Fibroblast of skin of right quadriceps (primary cell): ENCODE data around the gene GALNT11.
A peak's percentile ranks its signal among the peaks of the same experiment; 100 is the strongest.

Experiments used
- DNase-seq: peaks from one replicate; pipeline ENCODE4 v3.0.0-alpha.2; 2013

The GALNT11 gene

DNA sequence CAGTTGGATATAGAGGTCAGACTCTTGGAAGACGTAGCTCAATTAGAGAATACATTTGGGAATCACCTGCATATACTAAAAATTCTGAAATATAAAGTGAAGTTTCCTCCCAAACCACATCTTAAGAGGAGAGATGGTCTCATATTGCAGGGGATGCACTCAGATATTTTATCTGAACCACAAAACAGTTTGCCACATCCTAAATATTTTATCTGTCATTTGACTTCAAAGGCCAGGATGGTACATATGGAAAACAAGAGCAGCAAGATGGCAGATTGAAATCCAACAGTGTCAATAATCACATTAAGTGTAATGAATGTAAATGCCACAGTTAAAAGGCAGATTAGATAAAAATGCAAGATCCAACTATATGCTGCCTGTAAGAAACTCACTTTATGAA, 97.1 kb downstream of the GALNT11 start:
- DNase-seq: no peak

DNA sequence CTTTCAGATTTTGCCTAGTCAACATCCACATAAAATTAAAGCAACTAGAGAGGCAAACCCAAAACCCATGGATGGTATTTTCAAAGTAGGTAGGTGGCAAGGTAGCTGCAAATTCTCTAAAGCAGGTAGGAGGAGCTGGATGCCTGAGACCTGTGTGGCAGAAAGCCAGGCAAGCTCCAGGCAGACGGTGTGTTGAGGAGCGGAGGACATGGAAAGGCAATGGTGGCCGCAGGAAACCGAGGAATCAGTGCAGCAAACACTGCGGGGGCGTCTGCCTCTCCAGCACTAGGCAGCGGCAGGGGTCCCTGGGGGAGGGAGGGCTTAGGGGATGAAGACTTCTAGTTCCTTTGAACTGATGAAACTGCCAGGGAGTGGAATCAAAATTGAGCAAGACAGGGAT, 101.3 kb downstream of the GALNT11 start:
- DNase-seq: no peak

DNA sequence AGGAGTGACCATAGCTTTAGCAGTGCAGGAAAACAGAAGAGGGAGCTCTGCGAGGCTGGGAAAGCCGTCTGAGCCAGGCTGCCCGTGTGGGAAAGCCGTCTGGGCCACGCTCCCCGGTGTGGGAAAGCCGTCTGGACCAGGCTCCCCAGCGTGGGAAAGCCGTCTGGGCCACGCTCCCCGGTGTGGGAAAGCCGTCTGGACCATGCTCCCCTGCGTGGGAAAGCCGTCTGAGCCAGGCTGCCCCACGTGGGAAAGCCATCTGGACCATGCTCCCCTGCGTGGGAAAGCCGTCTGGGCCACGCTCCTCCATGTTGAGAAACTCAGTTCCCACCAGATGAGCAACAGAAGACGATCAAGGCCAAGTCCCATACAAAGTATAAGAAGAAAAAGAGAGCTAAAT, 101.8 kb downstream of the GALNT11 start:
- DNase-seq: no peak

DNA sequence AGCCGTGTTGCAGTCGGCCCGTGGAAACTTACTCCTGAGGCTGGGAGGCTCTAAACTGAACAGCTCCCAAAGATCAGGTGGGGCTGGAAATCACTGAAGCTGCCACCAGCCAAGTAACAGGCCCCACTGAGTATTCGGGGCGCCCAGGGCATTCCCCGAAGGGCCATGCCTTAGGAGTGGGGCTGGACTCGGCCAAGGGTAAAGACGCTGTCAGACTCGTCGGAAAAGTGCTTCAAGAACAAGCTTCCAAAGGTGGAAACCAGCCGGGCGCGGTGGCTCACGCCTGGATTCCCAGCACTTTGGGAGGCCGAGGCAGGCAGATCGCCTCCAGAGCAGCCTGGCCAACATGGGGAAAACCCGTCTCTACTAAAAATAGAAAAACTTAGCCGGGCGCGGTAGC, 102.8 kb downstream of the GALNT11 start:
- no peak for DNase-seq

DNA sequence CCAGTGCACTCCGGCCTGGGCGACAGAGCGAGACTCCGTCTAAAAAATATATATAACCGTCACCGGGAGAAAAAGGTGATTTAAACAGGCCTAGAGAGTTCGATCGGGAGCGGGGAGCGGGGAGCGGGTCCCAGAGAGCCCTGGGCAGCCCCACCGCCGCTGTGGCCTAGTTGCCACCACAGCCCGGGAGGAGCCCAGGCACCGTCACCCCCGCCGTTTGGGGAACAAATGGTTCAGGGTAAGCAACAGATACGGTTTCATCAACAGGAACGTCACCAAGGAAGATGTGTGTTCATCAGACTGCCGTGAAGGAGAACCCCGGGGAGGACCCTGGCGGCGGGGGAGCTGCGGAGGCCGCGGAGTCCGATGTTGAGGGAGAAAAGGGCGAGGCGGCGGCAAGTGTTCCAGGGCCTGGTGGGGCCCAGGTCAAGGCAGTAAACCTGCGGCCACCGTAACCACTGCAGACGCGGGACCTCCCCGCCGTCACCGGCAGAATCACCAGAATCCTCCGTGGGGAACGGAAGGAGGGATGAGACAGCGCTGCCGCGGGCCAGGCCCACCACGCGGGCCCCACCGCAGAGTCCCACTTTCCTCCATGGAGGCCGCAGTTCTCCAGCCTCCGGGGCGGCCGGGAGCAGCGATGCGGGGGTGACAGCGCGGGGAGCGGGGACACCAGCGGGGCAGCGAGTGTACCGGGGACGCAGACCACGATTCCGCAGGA, 103.4 kb downstream of the GALNT11 start:
- DNase-seq: no peak

DNA sequence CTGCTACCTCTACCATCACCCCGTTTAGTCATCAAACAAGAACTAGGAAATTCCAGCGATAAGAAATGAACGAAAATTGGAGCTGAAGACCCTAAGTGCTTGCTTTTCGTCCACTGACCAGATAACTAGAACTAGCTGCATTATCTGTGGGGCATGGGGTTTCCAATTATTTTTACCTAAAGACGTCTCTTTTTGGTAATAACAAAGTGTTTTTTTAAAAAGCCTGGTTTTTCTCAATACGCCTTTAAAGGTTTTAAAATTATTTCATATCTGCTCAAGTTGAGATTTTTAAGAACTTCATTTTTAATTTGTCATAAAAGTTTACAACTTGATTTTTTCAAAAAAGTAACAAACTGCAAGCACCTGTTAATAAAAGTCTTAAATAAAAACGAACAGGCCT, 104.2 kb downstream of the GALNT11 start:
- DNase-seq: no peak

DNA sequence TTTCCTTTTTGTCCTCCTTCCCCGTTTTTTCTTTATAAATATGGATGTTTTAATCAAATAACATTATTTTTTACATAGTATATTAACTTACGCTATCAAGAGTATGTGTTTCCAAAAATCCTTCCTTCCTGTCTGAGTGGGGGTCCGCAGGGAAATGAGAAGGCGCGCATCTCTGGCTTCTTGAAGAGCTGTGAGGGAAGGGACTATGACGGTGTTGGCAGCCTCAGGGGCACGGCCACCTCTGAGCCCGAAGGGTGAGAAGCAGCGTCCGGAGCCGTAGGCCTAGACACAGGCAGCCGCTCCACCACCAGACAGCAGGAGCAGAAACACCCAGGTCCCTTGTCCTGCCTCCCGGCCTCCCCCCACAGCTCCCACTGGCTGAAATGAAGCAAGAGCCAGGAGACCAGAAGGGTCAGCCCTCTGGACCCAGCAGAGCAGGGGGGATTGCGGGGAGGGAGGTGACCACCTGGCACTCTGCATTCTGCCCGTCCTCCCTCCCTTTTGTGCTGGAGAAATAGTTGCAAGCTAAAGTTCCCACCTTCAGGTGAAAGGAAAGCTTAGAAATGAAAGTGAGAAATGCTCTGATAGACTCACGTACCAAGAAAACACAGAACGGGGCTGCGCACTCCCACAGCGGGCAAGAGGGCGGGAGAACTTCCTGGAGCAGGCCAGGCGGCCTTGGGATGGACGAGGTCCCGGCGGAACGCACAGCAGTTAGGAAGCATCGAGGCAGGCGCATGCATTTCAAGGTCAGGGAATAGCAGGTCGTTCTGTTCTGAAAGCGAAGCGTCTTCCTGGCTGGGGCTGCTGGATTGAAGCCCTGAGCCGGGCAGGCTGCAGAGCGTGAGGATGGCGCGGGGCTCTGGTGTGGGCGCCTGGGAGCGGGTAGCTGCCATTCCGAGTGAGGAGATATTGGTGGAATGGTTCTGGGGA, 105.5 kb downstream of the GALNT11 start:
- no peak for DNase-seq

DNA sequence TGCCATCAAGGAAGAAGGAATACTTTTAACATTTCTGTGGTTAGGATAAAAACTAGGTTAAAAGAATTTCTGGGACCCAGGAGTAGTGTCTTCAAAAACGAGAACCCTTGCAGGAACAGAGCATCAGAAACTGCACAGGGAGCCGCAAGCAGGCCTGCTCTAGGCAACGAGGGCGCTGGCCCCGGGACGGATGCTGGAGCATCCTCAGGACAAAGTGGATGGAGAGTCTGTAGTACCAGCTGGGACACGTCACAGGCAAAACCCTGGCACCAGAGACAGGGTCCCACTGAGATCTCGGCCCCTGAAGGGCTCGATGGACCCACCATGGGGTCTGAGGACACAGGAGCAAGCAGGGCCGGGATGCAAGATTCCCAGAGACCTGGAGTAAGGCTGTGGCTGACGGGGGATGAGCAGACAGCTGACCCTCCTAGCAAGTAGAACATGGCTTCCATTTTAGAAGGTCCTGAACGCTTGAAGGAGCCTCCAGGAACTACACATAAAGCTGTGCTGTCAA, 106.6 kb downstream of the GALNT11 start:
- no peak for DNase-seq

DNA sequence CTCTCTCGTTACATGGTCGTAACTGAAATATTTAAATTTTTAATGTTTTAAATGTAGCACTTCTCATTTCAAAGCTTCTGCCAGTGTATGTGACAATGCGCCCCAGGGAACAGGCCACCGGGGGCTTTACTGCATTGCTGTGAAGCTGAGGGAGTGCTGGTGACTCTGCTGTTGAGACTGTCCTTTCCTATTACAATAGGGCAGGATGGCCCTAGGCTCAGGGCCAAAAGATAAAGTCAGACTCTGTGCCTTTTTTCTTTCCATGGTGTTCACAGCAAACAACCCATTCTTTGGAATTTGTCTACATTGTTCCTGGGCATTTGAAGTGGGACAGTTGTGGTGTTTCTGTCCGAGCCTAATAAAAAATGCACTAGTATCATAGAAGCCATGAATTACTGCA, 107.3 kb downstream of the GALNT11 start:
- no peak for DNase-seq

DNA sequence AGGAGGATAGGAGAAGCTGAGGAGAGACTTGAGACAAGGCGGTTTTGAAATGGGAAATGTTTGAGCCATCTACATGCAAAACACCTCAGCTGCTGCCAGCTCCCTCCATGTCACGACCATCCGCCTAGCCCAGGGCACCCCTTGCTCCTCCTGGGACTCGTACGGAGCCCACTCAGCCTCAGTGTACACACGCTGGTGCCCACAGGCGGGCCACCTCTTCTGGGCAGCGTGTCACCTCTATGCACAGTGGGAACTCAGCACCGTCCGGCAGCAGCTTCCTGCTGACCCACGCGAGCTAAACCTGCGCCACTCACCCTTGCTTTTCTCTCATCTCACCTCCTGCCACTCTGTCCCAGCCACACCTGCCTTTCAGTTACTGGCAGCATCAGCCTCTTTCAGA, 108.3 kb downstream of the GALNT11 start:
- DNase-seq: no peak

DNA sequence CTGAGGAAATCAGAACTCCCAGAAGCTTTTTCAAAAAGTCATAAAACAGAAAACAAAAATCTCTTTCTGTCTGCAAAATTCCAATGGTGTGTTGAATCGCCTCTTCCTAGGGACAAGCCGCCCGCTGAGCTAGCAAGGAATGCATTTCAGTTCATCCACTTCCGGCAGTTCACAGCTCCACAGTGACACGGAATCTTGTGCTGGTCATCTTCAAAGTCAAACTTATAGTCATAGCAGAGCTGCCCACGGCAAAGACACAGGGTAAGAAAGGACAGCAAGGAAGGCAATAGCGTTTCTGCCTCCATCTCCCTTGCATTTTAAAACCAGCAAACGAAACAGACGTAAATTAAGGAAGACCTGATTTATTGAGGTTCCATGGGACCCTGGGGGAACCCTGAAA, 111.2 kb downstream of the GALNT11 start:
- DNase-seq: peak; percentile 17

DNA sequence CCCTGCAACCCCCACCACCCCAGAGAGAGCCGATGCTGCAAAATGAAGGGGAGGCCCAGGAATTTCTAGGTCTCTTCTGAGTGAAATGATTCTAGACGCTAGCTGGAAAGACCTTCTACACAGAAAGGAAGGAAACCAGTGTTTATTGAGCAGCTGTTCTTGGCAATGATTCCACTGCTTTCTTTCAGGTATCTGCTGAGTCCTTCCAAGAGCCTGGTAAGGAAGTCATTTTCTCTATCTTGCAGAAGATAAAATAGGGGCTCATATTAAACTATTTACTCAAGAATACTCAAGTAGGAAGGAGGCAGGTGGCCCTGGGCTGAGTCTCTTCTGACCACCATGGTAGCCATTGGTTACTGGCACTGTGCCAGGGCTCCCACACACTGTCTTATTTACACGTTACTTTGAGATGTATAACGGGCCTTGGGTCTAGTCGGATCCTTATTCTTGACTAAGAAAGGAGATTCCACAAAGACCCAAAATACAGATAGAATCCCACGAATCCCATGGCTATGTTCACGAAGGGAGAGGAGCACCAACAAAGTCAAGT, 112.1 kb downstream of the GALNT11 start:
- DNase-seq: no peak

DNA sequence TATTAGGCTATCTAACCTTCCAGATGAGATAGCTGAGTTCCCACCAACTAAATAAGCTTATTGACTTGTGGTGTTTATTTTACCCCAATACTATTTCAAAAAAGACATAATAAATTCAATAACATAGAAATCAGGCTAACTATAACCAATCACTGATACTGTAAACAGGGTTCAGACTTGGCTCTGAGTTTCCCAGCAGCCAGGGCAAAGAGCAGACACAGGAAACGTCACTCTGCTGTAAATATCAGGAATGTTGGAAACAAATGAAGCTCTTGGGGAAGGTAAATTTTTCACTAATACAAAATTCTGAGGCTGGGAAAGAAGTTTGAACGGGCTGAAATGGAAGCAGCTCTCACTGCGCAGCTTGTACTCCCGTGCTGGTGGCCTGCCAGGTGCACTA, 114.6 kb downstream of the GALNT11 start:
- no peak for DNase-seq

DNA sequence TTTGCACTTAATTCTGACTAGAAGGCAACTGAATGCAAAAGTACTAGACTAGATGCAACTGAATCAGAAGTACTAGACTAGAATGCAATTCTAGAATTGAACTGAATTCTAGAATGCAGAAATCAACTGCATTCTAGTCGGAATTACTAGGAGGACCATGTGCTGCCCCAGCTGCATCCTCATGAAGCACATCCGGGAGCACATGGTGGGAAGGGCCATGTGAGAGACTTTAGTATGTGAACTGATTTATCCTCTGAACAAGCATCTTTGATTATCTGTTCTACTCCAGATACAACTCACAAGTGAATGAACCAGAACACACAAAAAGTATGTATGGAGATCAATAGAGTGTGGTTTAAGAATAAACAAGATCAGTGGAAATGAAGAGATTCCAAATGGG, 115.1 kb downstream of the GALNT11 start:
- no peak for DNase-seq

DNA sequence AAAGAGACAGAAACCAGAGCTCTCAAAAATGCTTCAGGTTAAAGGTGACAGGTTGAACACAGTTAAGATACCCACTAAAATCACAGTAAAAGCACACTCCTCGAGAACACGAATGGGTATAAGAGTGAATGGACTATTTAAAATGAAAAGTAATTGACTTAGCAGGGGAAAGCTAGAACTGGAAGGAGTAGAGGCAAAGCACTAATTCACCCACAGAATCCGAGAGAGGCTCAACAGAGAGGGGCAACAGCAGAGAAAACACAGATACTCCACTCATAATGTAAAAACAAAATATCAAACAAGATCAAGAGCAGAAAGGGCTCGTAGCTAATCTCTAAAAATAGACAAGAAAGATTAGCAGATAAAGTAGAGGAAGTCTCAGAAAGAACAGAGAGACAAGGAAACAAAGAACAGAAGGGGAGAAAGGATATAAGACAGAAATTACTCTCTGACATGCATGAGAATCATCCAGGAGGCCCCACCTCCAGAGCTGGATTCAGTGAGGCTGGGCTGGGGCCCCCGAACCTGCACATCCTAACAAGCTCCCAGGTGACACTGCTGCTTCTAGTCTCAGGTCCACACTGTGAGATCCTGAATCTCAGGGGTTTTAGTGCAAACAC, 117.6 kb downstream of the GALNT11 start:
- DNase-seq: no peak

DNA sequence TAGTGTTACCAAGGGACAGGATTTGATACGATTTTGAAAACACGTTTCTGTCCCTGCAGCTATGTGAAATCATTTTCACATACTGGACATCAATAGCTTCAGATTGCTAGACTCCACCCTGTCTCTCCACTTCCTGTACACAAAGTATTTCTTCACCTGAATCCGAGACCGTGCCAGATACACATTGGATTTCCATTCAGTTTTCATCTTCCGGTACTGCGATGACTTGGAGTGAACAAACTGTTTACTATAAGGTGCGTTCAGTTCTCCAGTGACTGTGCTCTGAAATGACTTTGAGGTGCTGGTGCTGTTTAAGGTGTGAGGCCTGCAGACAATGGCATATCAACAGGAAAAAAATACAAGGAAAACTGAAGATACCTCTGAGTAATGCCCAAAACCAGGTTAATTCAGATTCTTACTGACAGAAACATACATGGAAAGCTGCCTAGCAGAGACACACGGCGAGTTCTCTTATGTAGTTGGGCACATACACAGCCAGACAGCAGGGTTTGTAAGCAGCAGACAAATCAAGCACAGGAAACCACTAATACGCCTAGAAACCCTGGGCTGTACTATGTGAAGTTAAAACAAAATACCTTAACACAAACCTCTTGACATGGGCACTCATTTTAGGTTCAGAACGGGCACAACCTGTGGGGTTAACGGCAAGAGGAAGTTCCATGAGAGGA, 119.2 kb downstream of the GALNT11 start:
- DNase-seq: no peak

DNA sequence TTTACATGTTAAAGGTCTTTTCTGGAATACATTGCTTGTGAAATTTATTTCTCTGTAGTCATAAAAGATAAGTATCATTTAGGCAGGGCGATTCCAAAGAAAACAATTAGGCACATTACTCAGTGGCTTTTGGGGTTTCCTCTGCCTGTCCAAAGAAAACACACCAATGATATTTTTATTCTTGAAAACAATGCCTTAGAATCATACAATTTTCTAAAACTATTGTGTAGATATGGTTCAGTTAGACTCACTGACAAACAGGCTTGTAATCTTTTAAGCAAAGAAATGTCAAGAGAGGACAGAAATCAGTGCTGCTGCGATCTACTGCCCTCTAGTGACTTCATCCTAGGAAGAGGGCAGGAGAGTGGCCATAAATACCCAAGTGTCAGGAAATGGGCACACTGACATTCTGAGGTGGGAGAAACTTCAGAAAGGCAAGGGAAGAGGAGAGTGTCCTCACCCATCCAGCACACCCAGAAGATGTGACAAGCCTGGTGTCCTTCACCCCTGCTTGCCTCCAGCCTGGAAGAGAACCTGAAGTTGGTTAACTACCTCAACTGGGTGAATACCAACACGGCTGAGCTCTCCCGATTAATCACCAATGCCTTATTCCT, 120.5 kb downstream of the GALNT11 start:
- peak; percentile 38 for DNase-seq

DNA sequence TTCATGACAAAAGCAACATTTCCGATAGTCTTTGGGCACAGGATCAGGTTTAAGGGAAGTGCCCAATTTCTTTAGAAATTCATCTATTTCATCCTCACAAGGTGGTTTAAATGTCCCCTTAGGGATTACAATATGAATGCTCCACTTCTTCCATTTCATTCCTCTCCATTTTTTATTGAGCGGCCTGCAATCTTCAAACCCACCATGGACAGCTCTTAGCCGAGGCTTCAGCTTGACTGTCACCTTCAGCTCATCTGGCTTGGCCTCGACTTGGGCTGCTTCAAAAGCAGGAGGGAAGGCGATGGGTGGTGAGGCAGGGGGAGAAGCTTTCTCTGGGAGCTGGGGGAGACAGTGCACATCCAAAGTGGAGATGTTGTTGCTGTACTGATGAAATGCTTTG, 123.2 kb downstream of the GALNT11 start:
- no peak for DNase-seq

DNA sequence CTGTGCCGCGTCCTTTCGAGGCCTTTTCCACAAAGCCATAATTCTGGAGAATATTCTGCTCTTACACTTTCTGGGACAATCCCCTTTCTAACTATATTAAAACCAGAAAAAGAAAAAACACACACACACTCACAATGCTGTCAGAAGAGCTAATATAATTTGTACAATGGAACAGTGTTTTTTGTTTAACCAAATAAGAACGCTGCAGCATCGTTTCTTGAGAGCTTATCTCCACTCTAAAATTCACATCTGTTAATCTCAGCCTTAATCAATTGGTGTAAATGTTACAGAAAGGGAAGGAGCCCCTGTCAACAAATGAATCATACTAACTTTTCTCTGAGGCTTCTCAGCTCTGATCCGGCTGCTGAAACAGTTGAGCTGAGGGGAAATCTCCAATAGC, 123.9 kb downstream of the GALNT11 start:
- no peak for DNase-seq

DNA sequence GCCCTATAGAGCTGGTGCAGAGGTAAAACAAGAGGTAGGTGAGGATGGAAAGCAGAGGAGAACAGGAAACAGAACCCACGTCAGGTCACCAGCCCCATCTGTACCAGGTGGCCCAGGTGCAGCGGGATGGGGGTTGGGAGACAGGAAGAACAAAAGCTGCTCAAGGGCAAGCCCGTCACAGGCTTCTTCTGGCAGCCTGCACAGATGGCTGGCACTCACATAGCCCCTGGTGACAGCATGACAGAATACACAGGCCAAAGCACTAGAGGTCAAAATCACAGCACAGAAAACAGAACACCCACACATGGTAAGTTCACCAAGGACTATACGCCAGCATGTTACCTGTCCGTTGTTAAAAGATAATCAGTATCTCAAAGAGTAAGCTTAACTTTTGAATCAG, 126.8 kb downstream of the GALNT11 start:
- DNase-seq: no peak

DNA sequence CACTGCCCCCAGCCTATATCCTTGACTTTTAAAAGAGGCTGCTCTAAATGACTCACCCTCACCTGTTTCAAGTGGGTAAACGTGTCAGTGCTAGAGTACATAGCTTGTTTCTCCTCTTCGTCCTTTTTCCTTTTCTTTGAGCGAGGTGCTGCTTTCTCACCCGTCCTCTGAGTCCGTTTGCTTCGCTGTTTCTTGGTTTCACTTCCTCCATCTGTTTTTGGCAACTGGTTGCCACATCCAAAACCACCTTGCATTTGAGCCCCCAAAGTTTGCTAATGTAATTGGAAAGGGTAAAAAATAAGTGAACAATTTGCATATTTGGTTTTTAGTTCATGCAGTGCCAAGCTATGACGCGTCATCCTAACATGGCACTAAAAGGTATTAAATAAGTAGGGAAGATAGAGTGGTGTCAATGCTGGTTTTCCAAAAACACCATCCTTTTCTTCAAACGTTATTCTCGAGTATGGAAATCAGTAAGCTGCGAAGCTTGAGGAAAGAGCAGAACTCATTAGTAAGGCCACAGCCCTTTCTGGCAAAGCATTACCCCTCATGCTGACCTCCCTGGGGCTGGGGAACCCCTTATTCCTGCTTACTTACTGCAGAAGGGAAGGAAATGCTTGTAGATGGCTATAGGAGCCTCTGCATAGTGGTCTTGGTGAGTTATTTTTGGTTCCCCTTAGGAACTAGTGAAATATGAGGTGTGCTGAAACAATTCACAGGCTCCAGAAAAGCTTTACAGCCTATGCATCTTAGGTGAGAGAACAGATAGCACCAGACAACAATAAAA, 133.5 kb downstream of the GALNT11 start:
- DNase-seq: no peak
